Stimulated activated CD8-positive, alpha-beta memory T cell treated with anti-CD3 and anti-CD28 coated beads, Interleukin-4, amount 100 ng/mL, for 24 hours (primary cell): Measurements from ENCODE around the gene NRCAM.

Experiments
- DNase-seq: peaks from one replicate; pipeline ENCODE4 v3.0.0-alpha.2; 2020; ENCODE audit warnings: low read depth

The NRCAM gene

DNA sequence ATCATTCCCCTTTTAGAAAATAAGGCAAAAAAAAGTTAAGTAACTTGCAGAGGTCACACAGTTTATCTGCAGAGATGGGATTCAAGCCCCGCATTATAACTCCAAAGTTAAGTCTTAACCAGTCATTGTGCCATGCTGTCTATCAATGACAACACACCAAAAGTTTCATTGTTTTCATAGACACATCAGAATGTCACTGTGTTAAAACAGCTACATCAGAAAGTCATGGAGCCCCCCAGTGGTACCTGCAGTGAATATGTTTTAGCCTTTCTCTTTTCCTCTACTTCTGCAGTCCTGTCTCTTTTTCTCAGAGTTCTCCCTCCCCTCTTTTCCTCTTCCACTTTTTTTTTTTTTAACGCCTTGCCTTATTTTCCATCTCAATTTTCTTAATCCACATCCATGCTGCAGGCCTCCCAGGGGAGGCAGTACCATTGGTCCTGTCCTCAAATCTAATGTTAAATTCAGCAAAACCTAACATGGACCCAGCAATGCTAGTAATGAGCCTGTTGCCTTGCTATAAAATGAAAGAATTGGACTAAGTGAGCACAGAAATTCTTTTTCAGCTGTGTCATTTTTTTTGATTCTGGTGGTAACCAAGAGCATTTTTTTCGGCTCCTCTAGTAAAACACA is 3.8 kb upstream of the NRCAM start:
- no peak for DNase-seq

GRCh38 chr7:108457871-108458270 is 1.6 kb upstream of the NRCAM start:
- DNase-seq, result no peak

GRCh38 chr7:108456845-108457540 is 757 bp upstream of the NRCAM start:
- no peak for DNase-seq

GRCh38 chr7:108455551-108455997 is 662 bp downstream of the NRCAM start:
- no peak for DNase-seq

DNA sequence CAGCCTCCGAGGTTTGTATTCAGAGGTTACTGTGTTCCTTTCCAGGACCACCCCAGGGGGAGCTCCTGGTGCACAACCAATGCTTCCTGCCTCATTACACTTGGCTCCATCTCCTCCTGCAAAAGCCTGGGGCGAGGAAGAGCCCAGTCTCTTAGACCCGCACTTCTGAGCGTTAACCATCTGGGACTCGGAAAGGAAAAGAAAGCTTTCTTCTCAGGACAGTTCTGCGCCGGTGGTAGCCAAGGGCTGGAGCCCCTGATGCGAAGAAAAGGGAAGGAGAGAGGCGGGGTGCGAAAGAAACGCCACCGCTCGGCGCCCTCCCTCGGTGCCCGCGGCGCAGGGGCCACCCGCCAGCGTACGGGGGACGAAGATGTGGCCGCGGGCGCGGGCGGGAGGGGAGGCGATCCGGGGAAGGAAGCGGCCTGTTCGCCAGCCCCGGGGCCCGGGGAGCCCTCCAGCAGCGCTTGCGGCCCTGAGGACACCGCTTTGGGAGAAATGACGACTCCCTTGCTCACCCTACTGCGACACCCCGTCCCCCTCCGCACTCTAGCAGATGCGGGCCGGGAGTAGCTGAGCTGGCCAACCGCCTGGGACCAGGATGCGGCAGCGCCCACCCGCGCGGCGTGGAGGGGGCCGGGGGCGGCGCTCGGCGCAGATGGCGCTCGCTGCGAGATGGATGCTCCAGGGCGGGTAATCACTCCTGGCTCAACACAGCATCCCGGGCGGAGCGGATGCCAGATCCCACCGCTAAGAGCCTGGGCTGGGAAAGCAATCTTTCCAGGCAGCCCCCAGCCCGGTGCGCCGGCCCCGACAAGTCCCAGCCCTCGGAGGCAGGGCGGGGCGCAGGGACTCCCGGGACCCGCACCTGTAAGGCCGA is 1.3 kb downstream of the NRCAM start:
- no peak for DNase-seq

DNA sequence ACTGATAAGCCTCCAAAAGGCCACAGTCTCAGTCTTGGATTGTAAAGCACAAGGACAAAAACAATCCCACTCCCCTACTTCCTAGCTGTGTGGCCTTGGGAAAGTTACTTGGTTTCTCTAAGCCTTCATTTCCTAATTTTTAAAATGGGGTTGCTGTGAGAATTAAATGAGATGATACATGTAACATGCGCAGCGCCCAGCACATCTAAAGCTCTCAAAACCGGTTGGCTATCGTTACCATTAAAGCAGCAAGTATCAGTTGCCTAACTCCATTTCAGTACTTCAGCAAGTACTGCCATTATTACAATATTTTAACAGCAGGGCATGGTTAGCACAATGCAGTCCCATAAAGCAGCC is 1.9 kb downstream of the NRCAM start:
- DNase-seq, result no peak

GRCh38 chr7:108453320-108453719 is 2.9 kb downstream of the NRCAM start:
- no peak for DNase-seq

DNA sequence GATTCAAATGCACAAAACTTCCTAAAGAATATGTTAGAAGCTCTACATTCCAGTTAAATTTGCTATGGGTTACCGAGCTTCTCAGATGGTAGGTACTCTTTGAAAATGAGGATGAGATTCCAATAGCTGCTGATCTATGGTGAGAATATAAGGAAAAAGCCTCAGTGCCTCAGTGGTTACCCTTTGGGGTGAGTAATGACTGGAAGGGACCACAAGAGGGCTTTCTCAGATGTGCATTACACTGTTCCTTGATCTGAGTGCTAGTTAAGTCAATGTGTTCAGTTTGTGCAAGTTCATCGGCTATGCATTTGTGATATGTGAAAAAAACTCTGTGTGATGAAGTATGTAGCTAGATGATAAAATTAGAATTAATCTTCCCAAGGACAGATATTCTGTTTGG is 3.5 kb downstream of the NRCAM start:
- no peak for DNase-seq

GRCh38 chr7:108451296-108451848 is 4.9 kb downstream of the NRCAM start:
- DNase-seq, result no peak

DNA sequence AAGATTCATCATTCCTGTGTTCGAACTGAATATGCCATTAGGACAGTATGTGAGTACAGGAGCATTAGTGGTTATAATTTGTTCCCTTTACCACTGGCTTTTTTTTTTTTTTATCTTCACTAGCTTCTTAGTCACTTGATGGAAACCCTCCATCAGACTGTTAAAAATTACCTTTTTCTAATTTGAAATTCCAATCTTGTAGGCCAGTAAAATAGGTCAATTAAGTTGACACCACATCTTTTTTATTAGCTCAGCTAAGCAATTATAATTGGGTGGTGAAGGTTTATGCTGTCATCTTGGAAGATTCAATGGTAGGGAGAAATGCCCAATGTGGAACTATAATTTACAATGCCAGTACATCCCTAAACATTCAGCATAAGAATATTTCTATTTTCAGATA is 6.1 kb downstream of the NRCAM start:
- DNase-seq, result no peak

DNA sequence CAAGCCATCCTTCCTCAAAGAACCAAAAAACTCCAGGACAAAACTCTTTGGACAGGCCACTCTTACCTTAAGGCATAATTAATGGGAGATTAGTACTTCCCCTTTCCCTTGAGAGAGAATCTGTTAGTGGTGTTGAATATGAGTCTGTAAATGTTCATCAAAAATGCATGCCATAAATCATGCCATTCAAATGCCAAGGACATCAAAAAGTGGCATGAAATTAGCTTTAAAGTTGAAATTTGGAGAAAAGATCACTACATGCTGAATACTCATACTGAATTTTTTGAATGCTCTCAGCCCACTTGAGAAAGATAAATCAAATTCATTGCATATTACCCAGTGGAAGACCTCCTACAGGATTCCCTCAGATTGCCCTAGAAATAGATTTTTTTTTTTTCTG is 6.7 kb downstream of the NRCAM start:
- no peak for DNase-seq

GRCh38 chr7:108448584-108449505 is 7.4 kb downstream of the NRCAM start:
- no peak for DNase-seq

GRCh38 chr7:108442039-108442568 is 14.1 kb downstream of the NRCAM start:
- DNase-seq, result no peak

DNA sequence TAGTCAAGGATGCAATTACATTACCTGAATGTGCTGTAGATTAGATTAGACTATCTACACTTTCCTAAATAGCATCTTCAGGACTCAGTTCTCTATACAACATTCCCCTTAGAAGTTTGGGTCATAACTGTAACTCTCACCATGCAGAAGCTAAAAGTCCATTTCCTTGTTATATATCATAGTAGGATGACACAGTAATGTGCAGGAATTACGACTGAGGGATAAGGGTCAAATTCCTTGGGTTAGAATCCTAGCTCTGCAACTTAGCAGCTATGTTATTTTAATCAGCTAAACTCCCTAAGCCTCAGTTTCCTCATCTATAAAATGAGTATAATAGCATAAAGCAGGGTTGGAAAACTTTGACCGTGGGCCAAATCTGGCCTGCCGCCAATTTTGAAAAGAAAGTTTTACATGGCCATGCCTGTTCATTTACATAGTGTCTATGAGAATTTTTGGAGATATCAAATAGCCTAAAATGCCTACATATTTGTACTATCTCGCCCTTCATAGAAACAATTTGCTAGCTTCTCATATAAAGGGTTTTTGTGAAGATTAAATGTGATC is 14.8 kb downstream of the NRCAM start:
- DNase-seq, result no peak

GRCh38 chr7:108440613-108441012 is 15.6 kb downstream of the NRCAM start:
- DNase-seq, result no peak

DNA sequence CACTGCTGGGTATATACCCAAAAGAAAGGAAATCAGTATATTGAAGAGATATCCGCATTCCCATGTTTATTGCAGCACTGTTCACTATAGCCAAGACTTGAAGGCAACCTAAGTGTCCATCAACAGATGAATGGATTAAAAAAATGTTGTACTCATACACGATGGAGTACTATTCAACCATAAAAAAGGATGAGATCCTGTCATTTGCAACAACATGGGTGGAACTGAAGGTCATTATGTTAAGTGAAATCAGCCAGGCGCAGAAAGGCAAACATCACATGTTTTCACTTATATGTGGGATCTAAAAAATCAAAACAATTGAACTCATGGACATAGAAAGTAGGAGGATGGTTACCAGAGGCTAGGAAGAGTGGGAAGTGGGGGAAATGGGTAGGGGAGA is 19.3 kb downstream of the NRCAM start:
- DNase-seq, result no peak

DNA sequence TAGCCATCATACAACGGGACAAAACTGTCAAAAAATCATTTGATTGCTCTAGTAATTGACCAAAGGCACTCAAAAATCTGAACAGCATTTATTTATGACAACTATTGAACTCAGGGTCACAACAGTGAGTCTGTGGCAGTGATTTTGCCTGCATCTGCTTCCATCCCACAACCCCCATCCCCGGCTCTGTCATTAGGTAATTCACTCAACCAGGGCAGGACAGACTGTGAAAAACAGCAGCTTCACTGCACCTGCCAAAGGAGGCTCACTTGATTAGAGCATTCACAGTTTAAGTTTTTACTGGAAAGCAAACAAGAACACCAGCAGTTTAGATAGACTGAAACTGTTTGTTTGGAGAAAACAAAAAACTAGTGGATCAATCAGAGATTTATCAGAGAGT is 22.2 kb downstream of the NRCAM start:
- DNase-seq, result no peak

DNA sequence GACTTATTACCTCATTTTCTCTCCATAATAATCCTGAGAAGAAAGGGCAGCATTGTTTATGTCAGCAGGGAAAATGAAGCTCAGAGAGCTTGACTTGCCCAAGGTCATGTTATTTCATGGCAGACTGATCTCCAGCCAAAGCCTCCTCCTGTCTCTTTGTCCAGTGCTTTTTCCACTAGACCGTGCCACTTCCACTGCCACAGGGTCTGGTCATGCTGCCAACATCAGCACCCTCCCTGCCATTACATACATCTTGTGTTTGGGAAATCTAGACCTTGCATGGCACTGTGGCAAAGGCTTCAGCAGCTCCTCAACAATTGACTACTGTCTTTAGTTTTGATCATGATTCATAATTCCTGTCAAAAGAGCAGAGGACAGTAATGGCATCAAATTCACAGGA is 25.1 kb downstream of the NRCAM start:
- no peak for DNase-seq

- no peak for DNase-seq
Observed at GRCh38 chr7:108430664-108431063, 25.6 kb downstream of the NRCAM start.

- DNase-seq, result no peak
Observed at GRCh38 chr7:108427766-108428165, 28.5 kb downstream of the NRCAM start.

DNA sequence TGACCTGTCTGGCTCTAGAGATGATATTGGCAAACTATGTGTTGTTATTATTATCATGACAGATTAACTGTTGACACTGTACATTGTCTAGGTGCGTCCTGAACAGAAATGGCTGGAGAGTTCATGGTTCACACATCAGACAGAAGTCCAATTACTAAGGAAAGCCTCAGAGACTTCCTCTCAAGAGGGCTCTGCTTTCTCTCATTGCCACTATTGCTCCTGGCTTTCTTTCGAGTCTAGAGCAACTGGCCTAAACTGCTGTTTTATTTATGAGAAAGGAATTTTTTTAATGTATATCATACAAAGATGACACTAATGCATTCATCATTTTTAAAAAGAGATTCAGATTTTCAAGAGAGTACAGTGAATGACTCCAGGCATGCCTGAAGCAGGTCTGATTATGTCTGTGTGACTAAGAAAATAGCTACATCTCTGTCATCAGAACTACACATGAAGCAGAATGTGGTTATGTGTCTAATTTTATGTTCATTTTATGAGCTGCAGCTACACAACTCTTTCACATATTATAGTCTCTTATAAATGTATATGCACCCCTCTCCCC is 30.4 kb downstream of the NRCAM start:
- no peak for DNase-seq
